ENCODE results near the gene MYH9.

DNA sequence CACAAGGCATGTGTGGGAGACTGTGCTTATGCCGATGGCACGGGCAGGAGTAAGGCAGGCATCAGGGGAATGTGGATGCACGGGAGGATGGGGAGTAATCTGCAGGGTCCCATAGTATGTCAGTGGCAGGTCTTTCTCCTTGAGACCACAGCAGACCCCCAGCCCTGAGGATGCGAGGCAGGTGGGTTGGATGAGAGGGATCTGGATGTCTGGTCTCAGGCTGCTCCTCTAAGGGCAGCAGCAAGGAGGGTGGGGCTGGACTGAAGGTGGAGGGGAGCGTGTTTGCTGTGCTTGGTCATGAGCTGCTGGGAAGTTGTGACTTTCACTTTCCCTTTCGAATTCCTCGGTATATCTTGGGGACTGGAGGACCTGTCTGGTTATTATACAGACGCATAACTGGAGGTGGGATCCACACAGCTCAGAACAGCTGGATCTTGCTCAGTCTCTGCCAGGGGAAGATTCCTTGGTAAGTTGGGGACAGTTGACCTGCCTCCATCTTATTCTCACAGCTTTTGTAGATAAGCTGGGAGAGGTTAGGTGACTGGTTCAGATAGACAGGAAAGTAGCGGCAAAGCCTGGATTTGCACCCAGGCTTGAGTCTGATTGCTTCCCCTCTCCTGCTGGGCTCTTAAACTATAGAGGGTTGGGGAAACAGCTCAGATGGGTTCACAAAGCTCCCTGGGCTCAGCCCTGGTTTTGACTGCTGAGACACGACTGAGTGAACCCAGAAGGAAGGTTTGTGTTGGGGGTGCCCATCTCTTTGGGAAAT, 134.8 kb downstream of the MYH9 start, which contains the start of gene APOL1:
- TF ChIP-seq EZH2 (IDR thresholded peaks at IDR 0.05; ENCODE audit: borderline replicate concordance, insufficient read depth, low read depth, low read length, poor library complexity, severe bottlenecking) (no peak), CTCF (IDR thresholded peaks at IDR 0.05) (no peak)
